MM.1S (cell line): ENCODE results near the gene CCDC6.

Source experiments
- DNase-seq: peaks from one replicate; pipeline ENCODE4 v3.0.0-alpha.2; 2015
- H2AFZ ChIP-seq: fragments of 300-600 bp; sonication (generic); 2 replicates; pipeline ENCODE4 v1.6.0; 2016; ENCODE audit warnings: antibody characterized with exemption, low read length
- H3F3A ChIP-seq: fragments of 300-600 bp; sonication (generic); 2 replicates; pipeline ENCODE4 v1.6.1; 2016; ENCODE audit warnings: mild to moderate bottlenecking, antibody characterized with exemption, low read length, moderate library complexity, mixed read lengths; ENCODE audit not compliant: insufficient read depth
- H3K27ac ChIP-seq: fragments of 300-600 bp; sonication (generic); 2 replicates; pipeline ENCODE4 v1.5.1; 2016; ENCODE audit warnings: mild to moderate bottlenecking, low read length
- H3K27me3 ChIP-seq: fragments of 300-600 bp; sonication (generic); replicated peaks from 2 replicates; pipeline ENCODE4 v1.6.0; 2016; ENCODE audit warnings: low read length; ENCODE audit not compliant: insufficient read depth
- H3K36me3 ChIP-seq: fragments of 300-600 bp; sonication (generic); replicated peaks from 2 replicates; pipeline ENCODE4 v1.6.1; 2016; ENCODE audit warnings: mild to moderate bottlenecking, low read length, mixed read lengths; ENCODE audit not compliant: insufficient read depth
- H3K4me1 ChIP-seq: fragments of 300-600 bp; sonication (generic); 2 replicates; pipeline ENCODE4 v1.6.1; 2016; ENCODE audit warnings: low read length, mixed read lengths
- H3K4me2 ChIP-seq: fragments of 300-600 bp; sonication (generic); 2 replicates; pipeline ENCODE4 v1.6.0; 2016; ENCODE audit warnings: low read depth, low read length
- H3K4me3 ChIP-seq: fragments of 300-600 bp; sonication (generic); 2 replicates; pipeline ENCODE4 v1.5.1; 2016; ENCODE audit warnings: low read length, mixed read lengths
- H3K79me2 ChIP-seq: fragments of 300-600 bp; sonication (generic); 2 replicates; pipeline ENCODE4 v1.6.1; 2016; ENCODE audit warnings: mixed run types, low read length, mixed read lengths
- H3K9ac ChIP-seq: fragments of 300-600 bp; sonication (generic); 2 replicates; pipeline ENCODE4 v1.6.1; 2016; ENCODE audit warnings: low read length, mixed read lengths
- H3K9me2 ChIP-seq: fragments of 300-600 bp; sonication (generic); replicated peaks from 2 replicates; pipeline ENCODE4 v1.6.1; 2016; ENCODE audit warnings: mild to moderate bottlenecking, low read length, mixed read lengths; ENCODE audit not compliant: insufficient read depth
- H3K9me3 ChIP-seq: fragments of 300-600 bp; sonication (generic); replicated peaks from 2 replicates; pipeline ENCODE4 v1.6.1; 2016; ENCODE audit warnings: mild to moderate bottlenecking, low read length, mixed read lengths; ENCODE audit not compliant: insufficient read depth
- H4K20me1 ChIP-seq: fragments of 300-600 bp; sonication (generic); 2 replicates; pipeline ENCODE4 v1.6.1; 2016; ENCODE audit warnings: mild to moderate bottlenecking, low read length, moderate library complexity, mixed read lengths; ENCODE audit not compliant: insufficient read depth
- CTCF ChIP-seq: fragments of 300-600 bp; sonication (generic); IDR thresholded peaks from 2 replicates; pipeline ENCODE4 v1.5.1; 2016; ENCODE audit warnings: antibody characterized with exemption, low read length, mixed read lengths
- EZH2 ChIP-seq: fragments of 300-600 bp; sonication (generic); optimal IDR thresholded peaks from 2 replicates; pipeline ENCODE3; 2017; ENCODE audit warnings: low read depth, mild to moderate bottlenecking, antibody characterized with exemption, low read length, mixed read lengths
- EZH2phosphoT487 ChIP-seq: fragments of 300-600 bp; sonication (generic); IDR thresholded peaks from 2 replicates; pipeline ENCODE4 v1.6.1; 2018; ENCODE audit warnings: antibody characterized with exemption, low read length

Gene CCDC6

DNA sequence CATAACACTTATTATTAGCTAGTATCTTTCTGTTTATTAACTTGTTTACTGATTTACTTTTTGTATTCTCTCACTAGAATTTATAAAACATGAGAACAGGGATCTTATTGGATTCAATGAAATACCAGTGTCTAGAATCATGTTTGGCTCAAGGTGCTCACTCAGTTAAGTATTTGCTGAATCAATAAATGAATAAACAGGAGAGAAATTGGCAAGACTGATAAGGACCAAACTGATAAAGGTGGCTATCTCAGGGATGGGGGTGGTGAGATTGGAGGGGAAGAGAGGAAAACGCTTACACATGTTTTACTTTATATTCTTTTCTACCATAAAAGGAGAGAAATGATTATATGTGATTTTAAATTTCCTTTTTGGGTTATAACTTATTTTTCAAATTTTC lies 43.3 kb upstream of the CCDC6 start:
- Histone ChIP-seq H3K27me3 (no peaks in the 10 kb centered on the region), H3F3A (no peaks in the 10 kb centered on the region), H3K4me3 (no peak overlapping the region), H3K27ac (no peak overlapping the region), H3K79me2 (no peaks in the 10 kb centered on the region), H4K20me1 (no peaks in the 10 kb centered on the region), H3K4me1 (no peaks in the 10 kb centered on the region), H3K36me3 (no peaks in the 10 kb centered on the region), H3K4me2 (no peak overlapping the region), H3K9me3 (no peaks in the 10 kb centered on the region), H3K9me2 (no peaks in the 10 kb centered on the region), H2AFZ (no peak overlapping the region), H3K9ac (no peak overlapping the region)
- TF ChIP-seq EZH2 (no peak), EZH2phosphoT487 (no peak), CTCF (no peak)
- DNase-seq: no peak

- H3K27me3 ChIP-seq: no peaks in the 10 kb centered on the region
- no peaks in the 10 kb centered on the region for H3K79me2 ChIP-seq
- H3K4me3 ChIP-seq: no peak overlapping the region
- no peaks in the 10 kb centered on the region for H3K9me3 ChIP-seq
- no peak overlapping the region for H3K4me2 ChIP-seq
- no peaks in the 10 kb centered on the region for H4K20me1 ChIP-seq
- no peak for DNase-seq
- H3K27ac ChIP-seq: no peak overlapping the region
- no peaks in the 10 kb centered on the region for H3K9me2 ChIP-seq
- H3K9ac ChIP-seq: no peak overlapping the region
- no peaks in the 10 kb centered on the region for H3K36me3 ChIP-seq
- H3K4me1 ChIP-seq: no peaks in the 10 kb centered on the region
- no peak overlapping the region for H2AFZ ChIP-seq
- no peak for TF ChIP-seq CTCF
- TF ChIP-seq EZH2: no peak
- TF ChIP-seq EZH2phosphoT487: no peak
- H3F3A ChIP-seq: no peaks in the 10 kb centered on the region
These were observed 39.6 kb upstream of the CCDC6 start for GRCh38 chr10:59945991-59946390.

DNA sequence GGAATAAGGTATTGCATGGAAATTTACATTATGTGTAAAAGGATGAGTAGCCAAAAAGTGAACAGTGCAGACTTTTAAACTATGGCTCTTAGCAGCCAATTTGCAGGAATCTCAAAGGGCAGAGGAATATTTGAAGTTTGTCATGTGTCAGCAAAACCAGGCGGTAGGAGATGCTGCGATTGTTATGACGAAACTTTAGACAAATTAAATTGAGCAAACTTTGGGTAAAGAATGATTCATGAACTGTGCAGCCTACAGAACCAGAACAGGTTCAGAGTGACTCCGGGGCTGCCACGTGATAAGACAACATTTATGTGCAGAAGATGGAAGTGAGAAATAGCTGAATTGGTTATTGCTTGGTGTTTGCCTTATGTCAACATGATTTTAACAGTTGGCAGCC lies 39.2 kb upstream of the CCDC6 start:
- Histone ChIP-seq H2AFZ (no peak overlapping the region), H3K4me1 (no peaks in the 10 kb centered on the region), H4K20me1 (no peaks in the 10 kb centered on the region), H3K9me3 (no peaks in the 10 kb centered on the region), H3K36me3 (no peaks in the 10 kb centered on the region), H3K27ac (no peak overlapping the region), H3K79me2 (no peaks in the 10 kb centered on the region), H3K4me2 (no peak overlapping the region), H3K27me3 (no peaks in the 10 kb centered on the region), H3K9me2 (no peaks in the 10 kb centered on the region), H3F3A (no peaks in the 10 kb centered on the region), H3K4me3 (no peak overlapping the region), H3K9ac (no peak overlapping the region)
- DNase-seq: no peak
- no peak for TF ChIP-seq EZH2
- TF ChIP-seq EZH2phosphoT487: no peak
- TF ChIP-seq CTCF: no peak
